ENCODE measurements around the gene BRD1. TPM values are rescaled to one million over a fixed set of nuclear protein-coding genes. Genes with fewer than 3 reads are reported as not detected.
"Not testable (repeated sequence)": the region's sequence is repeated elsewhere in the genome, so short reads cannot be mapped to it uniquely, and the experiment has no call there.

BRD1 gene
- total RNA-seq, 1 donor from 2014 or later: 43.2 TPM

- DNase-seq: no peak
- Mint-ChIP-seq H3K4me1 (peaks cover 27% of the 10 kb centered on the region), H3K36me3 (ENCODE audit: low read depth) (peaks cover 25% of the 10 kb centered on the region), H3K4me3 (no peak overlapping the region), H3K27ac (no peak overlapping the region), H3K9me3 (no peaks in the 10 kb centered on the region), H3K27me3 (no peaks in the 10 kb centered on the region)
- intact Hi-C loops (cut with micrococcal nuclease): no loop called here
Observed at GRCh38 chr22:49784630-49784971, 43.1 kb downstream of the BRD1 start.

GRCh38 chr22:49783926-49784629 lies 43.6 kb downstream of the BRD1 start:
- H3K4me3 Mint-ChIP-seq: no peak overlapping the region
- H3K36me3 Mint-ChIP-seq (ENCODE audit: low read depth): peaks cover 27% of the 10 kb centered on the region
- no peaks in the 10 kb centered on the region for H3K27me3 Mint-ChIP-seq
- intact Hi-C loops (cut with micrococcal nuclease): no loop called here
- peaks cover 22% of the 10 kb centered on the region for H3K4me1 Mint-ChIP-seq
- no peaks in the 10 kb centered on the region for H3K9me3 Mint-ChIP-seq
- DNase-seq: no peak
- no peak overlapping the region for H3K27ac Mint-ChIP-seq

- intact Hi-C loops (cut with micrococcal nuclease): no loop called here
- peaks cover 27% of the 10 kb centered on the region for H3K36me3 Mint-ChIP-seq (ENCODE audit: low read depth)
- H3K27me3 Mint-ChIP-seq: no peaks in the 10 kb centered on the region
- no peak for DNase-seq
- no peak overlapping the region for H3K4me3 Mint-ChIP-seq
- peaks cover 15% of the 10 kb centered on the region for H3K4me1 Mint-ChIP-seq
- no peaks in the 10 kb centered on the region for H3K9me3 Mint-ChIP-seq
- H3K27ac Mint-ChIP-seq: no peak overlapping the region
Observed at GRCh38 chr22:49783036-49783746, 44.5 kb downstream of the BRD1 start.

- peaks cover 23% of the 10 kb centered on the region for H3K36me3 Mint-ChIP-seq (ENCODE audit: low read depth)
- not testable (repeated sequence) for H3K27ac Mint-ChIP-seq, H3K27me3 Mint-ChIP-seq
Observed at GRCh38 chr22:49781886-49782285, 45.8 kb downstream of the BRD1 start.

GRCh38 chr22:49781289-49781782 lies 46.3 kb downstream of the BRD1 start:
- peaks cover 8% of the 10 kb centered on the region for H3K4me1 Mint-ChIP-seq
- intact Hi-C loops (cut with micrococcal nuclease): no loop called here
- H3K9me3 Mint-ChIP-seq: no peaks in the 10 kb centered on the region
- peaks cover 24% of the 10 kb centered on the region for H3K36me3 Mint-ChIP-seq (ENCODE audit: low read depth)
- DNase-seq: no peak
- H3K4me3 Mint-ChIP-seq: no peak overlapping the region
- no peaks in the 10 kb centered on the region for H3K27me3 Mint-ChIP-seq
- no peak overlapping the region for H3K27ac Mint-ChIP-seq

More at GRCh38 chr22:49781886-49782285, 45.8 kb downstream of the BRD1 start:
- H3K9me3 Mint-ChIP-seq; H3K4me3 Mint-ChIP-seq; DNase-seq; H3K4me1 Mint-ChIP-seq; intact Hi-C loops (cut with micrococcal nuclease): not testable (repeated sequence)

GRCh38 chr22:49780698-49781288 lies 46.9 kb downstream of the BRD1 start:
- peaks cover 23% of the 10 kb centered on the region for H3K36me3 Mint-ChIP-seq (ENCODE audit: low read depth)
- peaks cover 4% of the 10 kb centered on the region for H3K4me1 Mint-ChIP-seq
- DNase-seq: no peak
- H3K27me3 Mint-ChIP-seq: no peaks in the 10 kb centered on the region
- no peak overlapping the region for H3K4me3 Mint-ChIP-seq
- H3K27ac Mint-ChIP-seq: no peak overlapping the region
- intact Hi-C loops (cut with micrococcal nuclease): no loop called here
- H3K9me3 Mint-ChIP-seq: no peaks in the 10 kb centered on the region

GRCh38 chr22:49779853-49780697 lies 47.6 kb downstream of the BRD1 start:
- Mint-ChIP-seq H3K27me3 (no peaks in the 10 kb centered on the region), H3K36me3 (ENCODE audit: low read depth) (peaks cover 23% of the 10 kb centered on the region)
- no peak for DNase-seq

GRCh38 chr22:49779211-49779610 lies 48.5 kb downstream of the BRD1 start:
- intact Hi-C loops (cut with micrococcal nuclease): no loop called here
- DNase-seq: no peak
- peaks cover 28% of the 10 kb centered on the region for H3K36me3 Mint-ChIP-seq (ENCODE audit: low read depth)
- no peaks in the 10 kb centered on the region for H3K27me3 Mint-ChIP-seq
- H3K4me3 Mint-ChIP-seq: no peak overlapping the region
- H3K4me1 Mint-ChIP-seq: peaks cover 4% of the 10 kb centered on the region
- H3K9me3 Mint-ChIP-seq: no peaks in the 10 kb centered on the region
- no peak overlapping the region for H3K27ac Mint-ChIP-seq

More at GRCh38 chr22:49779853-49780697, 47.6 kb downstream of the BRD1 start:
- intact Hi-C loops (cut with micrococcal nuclease): no loop called here
- H3K27ac Mint-ChIP-seq: no peak overlapping the region
- no peaks in the 10 kb centered on the region for H3K9me3 Mint-ChIP-seq
- H3K4me3 Mint-ChIP-seq: no peak overlapping the region
- peaks cover 4% of the 10 kb centered on the region for H3K4me1 Mint-ChIP-seq

- DNase-seq: no peak
- H3K36me3 Mint-ChIP-seq (ENCODE audit: low read depth): peaks cover 33% of the 10 kb centered on the region
- no peaks in the 10 kb centered on the region for H3K27me3 Mint-ChIP-seq
- no peak overlapping the region for H3K27ac Mint-ChIP-seq
- intact Hi-C loops (cut with micrococcal nuclease): no loop called here
- no peak overlapping the region for H3K4me3 Mint-ChIP-seq
- no peaks in the 10 kb centered on the region for H3K9me3 Mint-ChIP-seq
- H3K4me1 Mint-ChIP-seq: peaks cover 5% of the 10 kb centered on the region
Observed at GRCh38 chr22:49777569-49778249, 50.0 kb downstream of the BRD1 start.

- intact Hi-C loops (cut with micrococcal nuclease): no loop called here
Observed at GRCh38 chr22:49776891-49777290, 50.8 kb downstream of the BRD1 start.

GRCh38 chr22:49775867-49776511 lies 51.7 kb downstream of the BRD1 start:
- Mint-ChIP-seq H3K36me3 (ENCODE audit: low read depth) (peaks cover 32% of the 10 kb centered on the region), H3K9me3 (no peaks in the 10 kb centered on the region), H3K27me3 (no peaks in the 10 kb centered on the region), H3K27ac (no peak overlapping the region), H3K4me3 (no peak overlapping the region), H3K4me1 (peaks cover 7% of the 10 kb centered on the region)
- intact Hi-C loops (cut with micrococcal nuclease): no loop called here
- DNase-seq: no peak

More at GRCh38 chr22:49776891-49777290, 50.8 kb downstream of the BRD1 start:
- Mint-ChIP-seq H3K4me3 (no peak overlapping the region), H3K27ac (no peak overlapping the region), H3K27me3 (no peaks in the 10 kb centered on the region), H3K36me3 (ENCODE audit: low read depth) (peaks cover 35% of the 10 kb centered on the region), H3K9me3 (no peaks in the 10 kb centered on the region), H3K4me1 (peaks cover 5% of the 10 kb centered on the region)
- DNase-seq: no peak

GRCh38 chr22:49775191-49775866 lies 52.3 kb downstream of the BRD1 start:
- no peaks in the 10 kb centered on the region for H3K27me3 Mint-ChIP-seq
- no peak overlapping the region for H3K27ac Mint-ChIP-seq
- H3K4me1 Mint-ChIP-seq: peaks cover 7% of the 10 kb centered on the region
- H3K4me3 Mint-ChIP-seq: no peak overlapping the region
- peaks cover 32% of the 10 kb centered on the region for H3K36me3 Mint-ChIP-seq (ENCODE audit: low read depth)
- H3K9me3 Mint-ChIP-seq: no peaks in the 10 kb centered on the region
- intact Hi-C loops (cut with micrococcal nuclease): no loop called here
- no peak for DNase-seq
